SK-N-SH treated with all-trans-retinoic acid at 6 μM for 48 hours (cell line): Measurements from ENCODE around the gene PDE7B.

Experiments
- ATAC-seq: fragments of 200-7000 bp; cut with Tn5 transposase; 3 replicates; pipeline ENCODE4 v1.9.1; 2020; ENCODE audit warnings: mild to moderate bottlenecking, moderate library complexity
- ARNTL ChIP-seq: fragments of 450-650 bp; formaldehyde crosslinking; IDR thresholded peaks from 2 replicates; pipeline ENCODE4 v1.5.0; 2020; ENCODE audit warnings: low read depth, mild to moderate bottlenecking, moderate library complexity, borderline replicate concordance
- BACH2 ChIP-seq: fragments of 250-450 bp; sonication (Bioruptor Pico); IDR thresholded peaks from 2 replicates; pipeline ENCODE4 v1.9.0; 2021; ENCODE audit warnings: mild to moderate bottlenecking, borderline replicate concordance
- CSDC2 ChIP-seq: fragments of 250-450 bp; sonication (Bioruptor Pico); IDR thresholded peaks from 2 replicates; pipeline ENCODE4 v1.5.0; 2020; ENCODE audit warnings: mild to moderate bottlenecking, moderate library complexity
- GLIS3 ChIP-seq: fragments of 250-450 bp; sonication (Bioruptor Pico); IDR thresholded peaks from 2 replicates; pipeline ENCODE4 v1.5.0; 2020; ENCODE audit warnings: mild to moderate bottlenecking, moderate library complexity
- PPARA ChIP-seq: fragments of 250-450 bp; sonication (Bioruptor Pico); IDR thresholded peaks from 2 replicates; pipeline ENCODE4 v1.5.0; 2020; ENCODE audit warnings: mild to moderate bottlenecking, borderline replicate concordance
- RARB ChIP-seq: fragments of 250-450 bp; sonication (Bioruptor Pico); IDR thresholded peaks from 2 replicates; pipeline ENCODE4 v1.8.0; 2021; ENCODE audit warnings: mild to moderate bottlenecking, moderate library complexity
- SNAI2 ChIP-seq: fragments of 250-450 bp; sonication (Bioruptor Pico); IDR thresholded peaks from 2 replicates; pipeline ENCODE4 v1.5.0; 2020; ENCODE audit warnings: mild to moderate bottlenecking, moderate library complexity
- TCF4 ChIP-seq: fragments of 250-450 bp; sonication (Bioruptor Pico); IDR thresholded peaks from 2 replicates; pipeline ENCODE4 v1.8.0; 2021; ENCODE audit warnings: mild to moderate bottlenecking, moderate library complexity, borderline replicate concordance
- TOX ChIP-seq: fragments of 250-450 bp; sonication (Bioruptor Pico); IDR thresholded peaks from 2 replicates; pipeline ENCODE4 v1.8.0; 2021; ENCODE audit warnings: mild to moderate bottlenecking, moderate library complexity, borderline replicate concordance
- ZFP3 ChIP-seq: fragments of 250-450 bp; sonication (Bioruptor Pico); IDR thresholded peaks from 2 replicates; pipeline ENCODE4 v1.5.0; 2020; ENCODE audit warnings: mild to moderate bottlenecking, moderate library complexity
- ZFP30 ChIP-seq: fragments of 450-650 bp; formaldehyde crosslinking; IDR thresholded peaks from 2 replicates; pipeline ENCODE4 v1.5.0; 2022; ENCODE audit warnings: mild to moderate bottlenecking, moderate library complexity
- ZNF565 ChIP-seq: fragments of 450-650 bp; formaldehyde crosslinking; conservative IDR thresholded peaks from 2 replicates; pipeline ENCODE4 v1.5.0; 2020; ENCODE audit warnings: low read depth, mild to moderate bottlenecking, moderate library complexity
- ZNF70 ChIP-seq: fragments of 450-650 bp; formaldehyde crosslinking; IDR thresholded peaks from 2 replicates; pipeline ENCODE4 v1.5.0; 2020; ENCODE audit warnings: mild to moderate bottlenecking, moderate library complexity
- TF ChIP-seq, protein P1 (sequence below): fragments of 250-450 bp; sonication (Bioruptor Pico); IDR thresholded peaks from 2 replicates; pipeline ENCODE4 v1.5.0; 2020; ENCODE audit warnings: mild to moderate bottlenecking, moderate library complexity
- TF ChIP-seq, protein P2 (sequence below): fragments of 250-450 bp; sonication (Bioruptor Pico); IDR thresholded peaks from 2 replicates; pipeline ENCODE4 v1.5.1; 2020; ENCODE audit warnings: low read depth, mild to moderate bottlenecking, moderate library complexity
- TF ChIP-seq, protein P3 (sequence below): fragments of 250-450 bp; sonication (Bioruptor Pico); IDR thresholded peaks from 2 replicates; pipeline ENCODE4 v1.8.0; 2021; ENCODE audit warnings: low read depth, mild to moderate bottlenecking, moderate library complexity, borderline replicate concordance
- TF ChIP-seq, protein P4 (sequence below): fragments of 250-450 bp; sonication (Bioruptor Pico); IDR thresholded peaks from 2 replicates; pipeline ENCODE4 v1.8.0; 2020; ENCODE audit warnings: mild to moderate bottlenecking, moderate library complexity, borderline replicate concordance
- TF ChIP-seq, protein P5 (sequence below): fragments of 250-450 bp; sonication (Bioruptor Pico); IDR thresholded peaks from 2 replicates; pipeline ENCODE4 v1.5.1; 2021; ENCODE audit warnings: mild to moderate bottlenecking, moderate library complexity

The PDE7B gene

DNA sequence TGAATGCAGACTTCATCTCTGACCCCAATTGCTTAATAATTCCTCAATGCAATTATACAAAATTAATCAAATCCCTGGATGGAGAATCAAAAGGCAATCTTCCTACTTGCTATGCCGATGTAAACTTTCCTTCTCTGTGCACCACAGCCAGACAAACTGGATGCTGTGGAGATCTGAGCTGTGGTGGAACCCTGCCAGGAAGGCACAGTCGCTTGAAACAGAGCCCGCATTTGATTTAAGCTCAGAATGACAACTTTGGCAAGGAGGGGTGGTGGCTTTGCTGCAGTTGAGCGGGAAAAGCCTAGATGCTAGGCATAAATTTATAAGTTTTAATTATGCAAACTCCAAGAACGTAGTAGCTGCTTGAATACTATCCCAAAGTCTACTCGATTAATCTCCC lies 207.8 kb downstream of the PDE7B start:
- TF ChIP-seq ZNF70 (CRISPR knock-in tag) (no peak), BACH2 (no peak), PPARA (no peak), CSDC2 (CRISPR knock-in tag) (no peak), ZFP3 (CRISPR knock-in tag) (no peak), RARB (CRISPR knock-in tag) (no peak), TOX (CRISPR knock-in tag) (no peak), ZFP30 (CRISPR knock-in tag) (no peak)
- TF ChIP-seq, protein P1, sequence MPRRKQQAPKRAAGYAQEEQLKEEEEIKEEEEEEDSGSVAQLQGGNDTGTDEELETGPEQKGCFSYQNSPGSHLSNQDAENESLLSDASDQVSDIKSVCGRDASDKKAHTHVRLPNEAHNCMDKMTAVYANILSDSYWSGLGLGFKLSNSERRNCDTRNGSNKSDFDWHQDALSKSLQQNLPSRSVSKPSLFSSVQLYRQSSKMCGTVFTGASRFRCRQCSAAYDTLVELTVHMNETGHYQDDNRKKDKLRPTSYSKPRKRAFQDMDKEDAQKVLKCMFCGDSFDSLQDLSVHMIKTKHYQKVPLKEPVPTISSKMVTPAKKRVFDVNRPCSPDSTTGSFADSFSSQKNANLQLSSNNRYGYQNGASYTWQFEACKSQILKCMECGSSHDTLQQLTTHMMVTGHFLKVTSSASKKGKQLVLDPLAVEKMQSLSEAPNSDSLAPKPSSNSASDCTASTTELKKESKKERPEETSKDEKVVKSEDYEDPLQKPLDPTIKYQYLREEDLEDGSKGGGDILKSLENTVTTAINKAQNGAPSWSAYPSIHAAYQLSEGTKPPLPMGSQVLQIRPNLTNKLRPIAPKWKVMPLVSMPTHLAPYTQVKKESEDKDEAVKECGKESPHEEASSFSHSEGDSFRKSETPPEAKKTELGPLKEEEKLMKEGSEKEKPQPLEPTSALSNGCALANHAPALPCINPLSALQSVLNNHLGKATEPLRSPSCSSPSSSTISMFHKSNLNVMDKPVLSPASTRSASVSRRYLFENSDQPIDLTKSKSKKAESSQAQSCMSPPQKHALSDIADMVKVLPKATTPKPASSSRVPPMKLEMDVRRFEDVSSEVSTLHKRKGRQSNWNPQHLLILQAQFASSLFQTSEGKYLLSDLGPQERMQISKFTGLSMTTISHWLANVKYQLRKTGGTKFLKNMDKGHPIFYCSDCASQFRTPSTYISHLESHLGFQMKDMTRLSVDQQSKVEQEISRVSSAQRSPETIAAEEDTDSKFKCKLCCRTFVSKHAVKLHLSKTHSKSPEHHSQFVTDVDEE (CRISPR knock-in tag): no peak
- TF ChIP-seq, all 23 proteins: peak for 0
- no peak for ATAC-seq

DNA sequence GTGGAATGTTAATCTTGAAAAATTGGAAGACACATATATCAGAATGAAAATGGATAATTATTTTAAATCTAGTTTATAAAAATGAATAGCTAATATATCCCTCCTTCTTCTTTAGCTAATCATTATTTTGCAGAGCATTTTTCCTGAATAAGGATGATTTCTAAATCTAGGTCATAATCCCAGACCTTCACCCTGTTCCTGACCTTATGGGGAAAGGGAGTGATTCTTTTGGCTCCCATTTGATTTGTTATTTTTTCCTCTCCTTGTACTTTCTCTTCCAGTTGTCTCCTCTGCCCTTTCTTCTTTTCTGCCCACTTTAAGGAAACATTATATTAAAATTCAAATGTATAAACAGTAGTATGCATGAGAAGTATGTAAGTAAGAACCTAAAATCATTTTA lies 208.6 kb downstream of the PDE7B start:
- TF ChIP-seq ZNF70 (CRISPR knock-in tag): no peak
- TF ChIP-seq TCF4 (CRISPR knock-in tag): no peak
- TF ChIP-seq, protein P2, sequence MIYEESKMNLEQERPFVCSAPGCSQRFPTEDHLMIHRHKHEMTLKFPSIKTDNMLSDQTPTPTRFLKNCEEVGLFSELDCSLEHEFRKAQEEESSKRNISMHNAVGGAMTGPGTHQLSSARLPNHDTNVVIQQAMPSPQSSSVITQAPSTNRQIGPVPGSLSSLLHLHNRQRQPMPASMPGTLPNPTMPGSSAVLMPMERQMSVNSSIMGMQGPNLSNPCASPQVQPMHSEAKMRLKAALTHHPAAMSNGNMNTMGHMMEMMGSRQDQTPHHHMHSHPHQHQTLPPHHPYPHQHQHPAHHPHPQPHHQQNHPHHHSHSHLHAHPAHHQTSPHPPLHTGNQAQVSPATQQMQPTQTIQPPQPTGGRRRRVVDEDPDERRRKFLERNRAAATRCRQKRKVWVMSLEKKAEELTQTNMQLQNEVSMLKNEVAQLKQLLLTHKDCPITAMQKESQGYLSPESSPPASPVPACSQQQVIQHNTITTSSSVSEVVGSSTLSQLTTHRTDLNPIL: no peak
- TF ChIP-seq, protein P1 (CRISPR knock-in tag): no peak
- TF ChIP-seq ZNF565 (CRISPR knock-in tag): no peak
- TF ChIP-seq ARNTL (CRISPR knock-in tag): no peak
- TF ChIP-seq, protein P3, sequence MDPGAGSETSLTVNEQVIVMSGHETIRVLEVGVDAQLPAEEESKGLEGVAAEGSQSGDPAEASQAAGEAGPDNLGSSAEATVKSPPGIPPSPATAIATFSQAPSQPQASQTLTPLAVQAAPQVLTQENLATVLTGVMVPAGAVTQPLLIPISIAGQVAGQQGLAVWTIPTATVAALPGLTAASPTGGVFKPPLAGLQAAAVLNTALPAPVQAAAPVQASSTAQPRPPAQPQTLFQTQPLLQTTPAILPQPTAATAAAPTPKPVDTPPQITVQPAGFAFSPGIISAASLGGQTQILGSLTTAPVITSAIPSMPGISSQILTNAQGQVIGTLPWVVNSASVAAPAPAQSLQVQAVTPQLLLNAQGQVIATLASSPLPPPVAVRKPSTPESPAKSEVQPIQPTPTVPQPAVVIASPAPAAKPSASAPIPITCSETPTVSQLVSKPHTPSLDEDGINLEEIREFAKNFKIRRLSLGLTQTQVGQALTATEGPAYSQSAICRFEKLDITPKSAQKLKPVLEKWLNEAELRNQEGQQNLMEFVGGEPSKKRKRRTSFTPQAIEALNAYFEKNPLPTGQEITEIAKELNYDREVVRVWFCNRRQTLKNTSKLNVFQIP: no peak
- TF ChIP-seq, all 23 proteins: peak for 0
- no peak for ATAC-seq

DNA sequence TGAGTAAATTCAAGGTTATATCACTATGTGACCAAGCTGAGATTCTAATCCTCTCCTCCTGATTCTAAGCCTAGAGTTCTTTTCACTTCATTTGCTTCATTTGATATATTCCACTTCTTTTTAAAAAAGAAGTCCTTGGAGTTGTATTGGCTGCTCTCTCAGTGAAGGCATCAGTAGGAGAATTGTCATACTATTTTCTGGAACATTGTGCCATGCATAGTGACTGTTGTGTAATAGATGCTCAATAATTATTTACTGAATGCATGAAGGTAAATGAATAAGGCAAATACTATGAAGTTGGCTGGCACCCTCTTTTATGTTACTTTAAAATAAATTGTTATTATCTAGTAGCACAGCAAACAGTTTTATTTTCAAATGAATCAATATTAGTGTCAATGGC lies 209.3 kb downstream of the PDE7B start:
- no peak for TF ChIP-seq ZNF70 (CRISPR knock-in tag)
- TF ChIP-seq SNAI2 (CRISPR knock-in tag): no peak
- no peak for TF ChIP-seq GLIS3
- TF ChIP-seq, protein P2: no peak
- TF ChIP-seq ZFP3 (CRISPR knock-in tag): no peak
- no peak for ATAC-seq

DNA sequence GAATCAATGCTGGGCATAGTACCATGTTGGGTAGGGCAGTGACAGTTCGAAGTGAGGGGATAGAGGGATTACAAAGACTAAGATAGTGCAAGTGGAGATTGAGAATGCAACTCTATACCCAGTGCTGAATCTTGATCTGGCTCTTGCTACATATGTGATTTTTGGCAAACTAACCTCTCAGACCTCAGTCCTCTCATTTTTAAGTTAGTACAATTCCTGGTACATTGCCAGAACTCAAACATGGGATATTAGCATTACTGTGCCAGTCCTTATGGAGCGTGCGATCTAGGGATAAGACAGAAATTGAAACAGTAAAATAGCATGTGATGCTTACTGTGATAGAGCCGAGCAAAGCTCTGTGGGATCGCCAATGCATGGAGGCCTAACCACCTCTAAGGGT lies 210.2 kb downstream of the PDE7B start:
- TF ChIP-seq ZNF70 (CRISPR knock-in tag) (no peak), CSDC2 (CRISPR knock-in tag) (no peak), ARNTL (CRISPR knock-in tag) (no peak), GLIS3 (no peak)
- TF ChIP-seq, protein P3: no peak
- TF ChIP-seq, protein P4, sequence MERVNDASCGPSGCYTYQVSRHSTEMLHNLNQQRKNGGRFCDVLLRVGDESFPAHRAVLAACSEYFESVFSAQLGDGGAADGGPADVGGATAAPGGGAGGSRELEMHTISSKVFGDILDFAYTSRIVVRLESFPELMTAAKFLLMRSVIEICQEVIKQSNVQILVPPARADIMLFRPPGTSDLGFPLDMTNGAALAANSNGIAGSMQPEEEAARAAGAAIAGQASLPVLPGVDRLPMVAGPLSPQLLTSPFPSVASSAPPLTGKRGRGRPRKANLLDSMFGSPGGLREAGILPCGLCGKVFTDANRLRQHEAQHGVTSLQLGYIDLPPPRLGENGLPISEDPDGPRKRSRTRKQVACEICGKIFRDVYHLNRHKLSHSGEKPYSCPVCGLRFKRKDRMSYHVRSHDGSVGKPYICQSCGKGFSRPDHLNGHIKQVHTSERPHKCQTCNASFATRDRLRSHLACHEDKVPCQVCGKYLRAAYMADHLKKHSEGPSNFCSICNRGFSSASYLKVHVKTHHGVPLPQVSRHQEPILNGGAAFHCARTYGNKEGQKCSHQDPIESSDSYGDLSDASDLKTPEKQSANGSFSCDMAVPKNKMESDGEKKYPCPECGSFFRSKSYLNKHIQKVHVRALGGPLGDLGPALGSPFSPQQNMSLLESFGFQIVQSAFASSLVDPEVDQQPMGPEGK (CRISPR knock-in tag): no peak
- TF ChIP-seq, protein P5, sequence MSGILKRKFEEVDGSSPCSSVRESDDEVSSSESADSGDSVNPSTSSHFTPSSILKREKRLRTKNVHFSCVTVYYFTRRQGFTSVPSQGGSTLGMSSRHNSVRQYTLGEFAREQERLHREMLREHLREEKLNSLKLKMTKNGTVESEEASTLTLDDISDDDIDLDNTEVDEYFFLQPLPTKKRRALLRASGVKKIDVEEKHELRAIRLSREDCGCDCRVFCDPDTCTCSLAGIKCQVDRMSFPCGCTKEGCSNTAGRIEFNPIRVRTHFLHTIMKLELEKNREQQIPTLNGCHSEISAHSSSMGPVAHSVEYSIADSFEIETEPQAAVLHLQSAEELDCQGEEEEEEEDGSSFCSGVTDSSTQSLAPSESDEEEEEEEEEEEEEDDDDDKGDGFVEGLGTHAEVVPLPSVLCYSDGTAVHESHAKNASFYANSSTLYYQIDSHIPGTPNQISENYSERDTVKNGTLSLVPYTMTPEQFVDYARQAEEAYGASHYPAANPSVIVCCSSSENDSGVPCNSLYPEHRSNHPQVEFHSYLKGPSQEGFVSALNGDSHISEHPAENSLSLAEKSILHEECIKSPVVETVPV: no peak
- ATAC-seq: no peak
